GM12878 (cell line): ENCODE data around the gene NCAM1.

Experiments
- RAD21 ChIP-seq: IDR thresholded peaks from 2 replicates; pipeline ENCODE4 v1.6.1; 2011; ENCODE audit warnings: mild to moderate bottlenecking, low read depth, low read length, moderate library complexity; ENCODE audit not compliant: insufficient read depth
- YY1 ChIP-seq: IDR thresholded peaks from 2 replicates; pipeline ENCODE4 v1.6.1; 2011; ENCODE audit warnings: low read depth, mild to moderate bottlenecking, low read length

GRCh38 chr11:112962579-112963367 lies 1.6 kb downstream of the NCAM1 start:
- TF ChIP-seq RAD21 = no peak
- TF ChIP-seq YY1 = no peak
